Measurements from ENCODE around the gene DNAJC15. TPM values are rescaled to one million over a fixed set of nuclear protein-coding genes. Genes with fewer than 3 reads are reported as not detected.

The DNAJC15 gene
- total and polyA plus RNA-seq, 4 experiments from 2014 or later, result 9.7 to 16.0 (median 13.0) TPM

GRCh38 chr13:43158516-43158915 is 135.1 kb downstream of the DNAJC15 start:
- H3K4me1 Mint-ChIP-seq, result no peaks in the 10 kb centered on the region
- peaks cover 0 to 3% (median 0%) of the 10 kb centered on the region in 8 donors for H3K9me3 Mint-ChIP-seq
- Histone ChIP-seq H3K27me3 (ENCODE audit: insufficient read depth, low read length) (no peaks in the 10 kb centered on the region), H3K9me3 (ENCODE audit: control insufficient read depth in 1 of 2, low read length in 2 of 2) (no peaks in the 10 kb centered on the region), H3K4me3 (ENCODE audit: low read length in 2 of 2) (no peak overlapping the region), H3K27ac (ENCODE audit: low read depth, low read length) (no peak overlapping the region), H3K36me3 (ENCODE audit: insufficient read depth, low read length) (no peaks in the 10 kb centered on the region), H3K4me1 (ENCODE audit: insufficient read depth, low read length) (no peaks in the 10 kb centered on the region)
- no peak overlapping the region for H3K4me3 Mint-ChIP-seq
- intact Hi-C loops (cut with micrococcal nuclease), result no loop called here
- no peak overlapping the region for H3K27ac Mint-ChIP-seq
- H3K36me3 Mint-ChIP-seq, result no peaks in the 10 kb centered on the region
- no peaks in the 10 kb centered on the region for H3K27me3 Mint-ChIP-seq
- DNase-seq, result no peak
- CTCF ChIA-PET (ENCODE audit: partially characterized antibody), result no interaction called here
- POLR2A ChIA-PET (ENCODE audit: partially characterized antibody), result no interaction called here

GRCh38 chr13:43159026-43159461 is 135.7 kb downstream of the DNAJC15 start:
- Mint-ChIP-seq H3K36me3 (no peaks in the 10 kb centered on the region), H3K4me1 (no peaks in the 10 kb centered on the region), H3K4me3 (no peak overlapping the region), H3K27ac (no peak overlapping the region), H3K9me3 (peaks cover 0 to 5% (median 0%) of the 10 kb centered on the region in 8 donors), H3K27me3 (no peaks in the 10 kb centered on the region)
- no peak overlapping the region for H3K27ac ChIP-seq (ENCODE audit: low read depth, low read length)
- H3K4me3 ChIP-seq (ENCODE audit: low read length in 2 of 2), result no peak overlapping the region
- no peaks in the 10 kb centered on the region for H3K9me3 ChIP-seq (ENCODE audit: control insufficient read depth in 1 of 2, low read length in 2 of 2)
- H3K4me1 ChIP-seq (ENCODE audit: insufficient read depth, low read length), result no peaks in the 10 kb centered on the region
- no peak for DNase-seq
- H3K27me3 ChIP-seq (ENCODE audit: insufficient read depth, low read length), result no peaks in the 10 kb centered on the region
- ChIA-PET POLR2A (ENCODE audit: partially characterized antibody) (no interaction called here), CTCF (ENCODE audit: partially characterized antibody) (no interaction called here)
- intact Hi-C loops (cut with micrococcal nuclease), result no loop called here
- H3K36me3 ChIP-seq (ENCODE audit: insufficient read depth, low read length), result no peaks in the 10 kb centered on the region

Other genes with a start within 250 kb of the DNAJC15 start
- not detected for gene FAM216B, start 242.0 kb upstream of the DNAJC15 start, total RNA-seq
- gene FAM216B, start 242.0 kb upstream of the DNAJC15 start, polyA plus RNA-seq, result not detected
- 10 to 100 TPM; 17.1 to 19.4 TPM for gene EPSTI1, start 31.3 kb upstream of the DNAJC15 start, total RNA-seq
- 10 to 100 TPM; 11.4 to 19.1 TPM for gene EPSTI1, start 31.3 kb upstream of the DNAJC15 start, polyA plus RNA-seq

Data from CD4-positive, alpha-beta memory T cell (primary cell).